Lower leg skin (tissue), 4 donors: ENCODE data around the gene CXCR1. TPM values are rescaled to one million over a fixed set of nuclear protein-coding genes. Genes with fewer than 3 reads are reported as not detected.

Source experiments
- DNase-seq, 2 donors: peaks; one replicate each; pipeline ENCODE4 v3.0.0-alpha.2; 2019; ENCODE audit warnings: low spot score in 2 of 2
- H3K4me3 ChIP-seq: fragments of 200-600 bp; sonication (generic); 2 replicates; pipeline ENCODE4 v1.5.1; 2017; ENCODE audit warnings: mild to moderate bottlenecking, low read depth; ENCODE audit not compliant: poor library complexity, severe bottlenecking
- POLR2A ChIP-seq, 2 donors: fragments of 450-650 bp; IDR thresholded peaks; one replicate each; pipeline ENCODE4 v1.6.1; 2016 to 2017; ENCODE audit warnings: antibody characterized with exemption in 2 of 2, mild to moderate bottlenecking in 1 of 2, moderate library complexity in 1 of 2
- WGBS, 2 donors: methylation state at CpG; one replicate each; pipeline ENCODE4 v1.1.5; 2018; 5-methylcytosine and 5-hydroxymethylcytosine counted together
- intact Hi-C: fragments of 100-400 bp; cut with DNase I; formaldehyde crosslinking; loops from one replicate; pipeline ENCODE4 v1.15.0; 2023; ENCODE audit warnings: low total_unique reads
- total RNA-seq, 4 donors: library from RNA; depleted of rRNA; stranded (reverse); fragments of >200 nt; gene quantifications; one replicate each; pipeline ENCODE4 v1.1.0, GENCODE V29; 2016
- TF ChIP-seq, protein P1 (sequence below), 3 donors: fragments of 450-650 bp; IDR thresholded peaks; one replicate each; pipeline ENCODE4 v1.5.1; 2016; ENCODE audit warnings: antibody characterized with exemption in 3 of 3, mild to moderate bottlenecking in 3 of 3, moderate library complexity in 2 of 3

Gene CXCR1
- under 1 TPM in 2 of 4 donors, not detected in 2; 0.15 to 0.46 TPM for total RNA-seq

DNA sequence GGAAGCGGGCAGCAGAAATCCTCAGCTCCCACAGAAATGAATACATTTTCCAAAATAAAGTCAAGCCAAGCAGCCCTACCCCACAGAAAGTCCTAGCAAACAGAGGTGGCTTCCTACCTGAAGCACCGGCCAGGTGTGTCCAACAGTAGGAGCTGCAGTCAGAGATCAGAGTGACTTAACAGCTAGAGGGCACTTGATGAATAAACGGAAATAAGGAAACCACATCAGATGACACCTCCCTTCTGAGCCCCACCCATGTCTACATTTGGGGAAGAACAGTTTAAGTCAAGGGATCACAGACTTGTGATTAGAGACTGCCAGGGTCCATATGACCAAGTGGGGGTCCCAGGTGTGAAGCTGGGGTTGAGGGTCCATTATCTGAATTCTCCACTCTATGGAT, at the start of gene CXCR1:
TSS of gene CXCR1 (minus strand) at position 172 of the 400 bp plus-strand sequence. CDS start 1,751 bp downstream, outside the sequence.
- H3K4me3 ChIP-seq, result no peak within 1 kb of the TSS
- intact Hi-C loops, result no loop called here
- TF ChIP-seq, protein P1, sequence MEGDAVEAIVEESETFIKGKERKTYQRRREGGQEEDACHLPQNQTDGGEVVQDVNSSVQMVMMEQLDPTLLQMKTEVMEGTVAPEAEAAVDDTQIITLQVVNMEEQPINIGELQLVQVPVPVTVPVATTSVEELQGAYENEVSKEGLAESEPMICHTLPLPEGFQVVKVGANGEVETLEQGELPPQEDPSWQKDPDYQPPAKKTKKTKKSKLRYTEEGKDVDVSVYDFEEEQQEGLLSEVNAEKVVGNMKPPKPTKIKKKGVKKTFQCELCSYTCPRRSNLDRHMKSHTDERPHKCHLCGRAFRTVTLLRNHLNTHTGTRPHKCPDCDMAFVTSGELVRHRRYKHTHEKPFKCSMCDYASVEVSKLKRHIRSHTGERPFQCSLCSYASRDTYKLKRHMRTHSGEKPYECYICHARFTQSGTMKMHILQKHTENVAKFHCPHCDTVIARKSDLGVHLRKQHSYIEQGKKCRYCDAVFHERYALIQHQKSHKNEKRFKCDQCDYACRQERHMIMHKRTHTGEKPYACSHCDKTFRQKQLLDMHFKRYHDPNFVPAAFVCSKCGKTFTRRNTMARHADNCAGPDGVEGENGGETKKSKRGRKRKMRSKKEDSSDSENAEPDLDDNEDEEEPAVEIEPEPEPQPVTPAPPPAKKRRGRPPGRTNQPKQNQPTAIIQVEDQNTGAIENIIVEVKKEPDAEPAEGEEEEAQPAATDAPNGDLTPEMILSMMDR (IDR thresholded peaks at IDR 0.05), result no peak
- TF ChIP-seq POLR2A (IDR thresholded peaks at IDR 0.05), result no peak
- DNase-seq, result no peak
- WGBS, 2 donors, result 51 to 63% methylated on average over 3 of the region's 3 CpGs

DNA sequence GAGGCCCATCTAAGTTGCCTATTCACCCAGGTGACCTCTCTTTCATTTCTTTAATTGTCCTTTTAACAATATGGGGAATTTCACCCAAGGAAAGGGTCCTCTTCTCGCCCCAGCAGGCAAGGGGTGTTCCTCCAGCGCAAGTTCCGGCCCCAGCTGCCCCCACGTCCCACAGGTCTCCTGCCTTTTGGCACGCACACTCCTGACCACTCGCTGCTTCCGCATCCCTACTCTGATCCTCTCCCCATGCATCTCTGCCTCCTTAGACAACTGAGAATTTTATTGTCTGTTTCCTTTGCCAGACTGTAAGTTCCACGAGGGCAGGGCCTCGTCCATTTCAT, 49.5 kb upstream of the CXCR1 start:
- H3K4me3 ChIP-seq, result peak overlapping the region; percentile 43
- TF ChIP-seq, protein P1 (IDR thresholded peaks at IDR 0.05), result no peak
- no peak for TF ChIP-seq POLR2A (IDR thresholded peaks at IDR 0.05)
- DNase-seq, result no peak
- intact Hi-C loops, result no loop called here
- 50 to 64% methylated on average over 9 of the region's 9 CpGs for WGBS, 2 donors

DNA sequence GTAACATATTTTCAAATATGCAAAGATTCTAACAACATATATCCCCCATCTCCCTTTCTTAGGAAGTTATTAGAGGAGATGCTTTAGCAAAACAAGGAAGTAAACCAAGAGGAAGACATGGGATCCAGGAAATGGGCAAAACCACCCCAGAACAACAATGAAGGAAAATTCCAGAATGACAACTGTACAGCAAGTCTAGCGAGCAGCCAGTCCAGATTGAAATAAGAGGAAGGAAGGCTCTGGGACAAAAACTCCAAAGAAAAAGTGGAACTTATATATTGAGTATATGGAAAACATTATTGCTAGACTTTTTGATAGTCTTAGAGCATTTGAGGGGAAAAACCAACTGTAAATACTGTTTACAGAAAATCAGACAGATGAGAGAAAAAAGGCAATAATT, 47.4 kb upstream of the CXCR1 start:
- intact Hi-C loops, result no loop called here
- H3K4me3 ChIP-seq, result no peak overlapping the region
- WGBS, 2 donors, result 81 to 93% methylated on average over 1 of the region's 1 CpG
- no peak for DNase-seq
- no peak for TF ChIP-seq POLR2A (IDR thresholded peaks at IDR 0.05)
- TF ChIP-seq, protein P1 (IDR thresholded peaks at IDR 0.05), result no peak

DNA sequence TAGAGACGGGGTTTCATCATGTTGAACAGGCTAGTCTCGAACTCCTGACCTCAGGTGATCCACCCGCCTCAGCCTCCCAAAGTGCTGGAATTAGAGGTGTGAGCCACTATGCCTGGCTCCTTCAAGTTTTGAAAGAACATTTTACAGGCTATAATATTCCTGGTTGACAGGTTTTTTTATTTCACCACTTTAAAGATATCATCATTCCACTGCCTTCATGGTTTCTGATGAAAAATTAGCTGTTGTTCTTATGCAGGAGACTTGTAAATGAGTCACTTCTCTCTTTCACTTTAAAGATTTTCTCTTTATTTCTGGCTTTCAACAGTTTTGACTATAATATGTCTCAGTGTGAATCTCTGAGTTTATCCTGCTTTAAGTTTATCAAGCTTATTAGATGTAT, 42.3 kb upstream of the CXCR1 start:
- TF ChIP-seq, protein P1 (IDR thresholded peaks at IDR 0.05), result no peak
- TF ChIP-seq POLR2A (IDR thresholded peaks at IDR 0.05), result no peak
- no peak overlapping the region for H3K4me3 ChIP-seq
- no peak for DNase-seq
- WGBS, 2 donors, result 96 to 97% methylated on average over 3 of the region's 3 CpGs
- intact Hi-C loops, result no loop called here

DNA sequence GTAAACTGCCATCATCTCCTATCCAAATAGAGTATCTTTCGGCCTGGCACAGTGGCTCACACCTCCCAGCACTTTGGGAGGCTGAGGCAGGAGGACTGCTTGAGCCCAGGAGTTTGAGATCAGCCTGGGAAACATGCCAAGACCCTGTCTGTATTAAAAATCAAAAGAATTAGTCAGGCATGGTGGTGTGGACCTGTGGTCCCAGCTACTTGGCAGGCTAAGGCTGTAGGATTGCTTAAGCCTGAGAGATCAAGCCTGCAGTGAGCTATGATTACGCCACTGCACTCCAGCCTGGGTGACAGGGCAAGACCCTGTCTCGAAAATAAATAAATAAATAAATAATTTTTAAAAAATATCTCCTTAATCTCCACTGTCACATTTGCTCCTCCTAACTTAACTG, 35.5 kb upstream of the CXCR1 start:
- no peak overlapping the region for H3K4me3 ChIP-seq
- TF ChIP-seq, protein P1 (IDR thresholded peaks at IDR 0.05), result no peak
- no peak for TF ChIP-seq POLR2A (IDR thresholded peaks at IDR 0.05)
- intact Hi-C loops, result no loop called here
- 90 to 91% methylated on average over 3 of the region's 3 CpGs for WGBS, 2 donors
- DNase-seq, result no peak

DNA sequence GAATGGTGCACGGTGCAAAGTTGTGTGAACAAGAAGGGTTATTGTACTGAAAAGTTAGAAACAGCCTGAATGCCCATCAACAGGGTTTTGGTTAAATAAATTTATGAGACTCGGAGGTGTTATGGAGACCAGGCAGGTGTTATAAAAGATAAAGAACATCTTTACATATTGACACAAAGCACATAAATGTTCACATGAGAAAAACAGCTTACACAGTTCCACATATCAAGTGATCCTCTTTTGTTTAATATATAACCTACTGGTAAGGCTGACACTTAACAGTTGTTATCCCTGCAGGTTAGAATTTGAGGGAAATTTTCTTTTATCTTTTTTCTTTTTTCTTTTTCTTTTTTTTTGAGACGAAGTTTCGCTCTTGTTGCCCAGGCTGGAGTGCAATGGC, 30.2 kb upstream of the CXCR1 start:
- 77 to 83% methylated on average over 4 of the region's 4 CpGs for WGBS, 2 donors
- no peak for TF ChIP-seq POLR2A (IDR thresholded peaks at IDR 0.05)
- TF ChIP-seq, protein P1 (IDR thresholded peaks at IDR 0.05), result no peak
- no peak overlapping the region for H3K4me3 ChIP-seq
- DNase-seq, result no peak
- intact Hi-C loops, result loop anchor here (10.0 kb wide), 1 partner anchor 158 kb away; the partner anchor contains the start of gene CATIP
